GM18499 (cell line): ENCODE data around the gene KITLG.
"Not testable (repeated sequence)": the region's sequence is repeated elsewhere in the genome, so short reads cannot be mapped to it uniquely, and the experiment has no call there.

Experiments
- ATAC-seq: cut with Tn5 transposase; IDR thresholded peaks from one replicate; pipeline ENCODE4 v1.9.1; 2021; ENCODE audit warnings: moderate number of reproducible peaks; ENCODE audit not compliant: insufficient read depth, unreplicated experiment

Gene KITLG, protein sequence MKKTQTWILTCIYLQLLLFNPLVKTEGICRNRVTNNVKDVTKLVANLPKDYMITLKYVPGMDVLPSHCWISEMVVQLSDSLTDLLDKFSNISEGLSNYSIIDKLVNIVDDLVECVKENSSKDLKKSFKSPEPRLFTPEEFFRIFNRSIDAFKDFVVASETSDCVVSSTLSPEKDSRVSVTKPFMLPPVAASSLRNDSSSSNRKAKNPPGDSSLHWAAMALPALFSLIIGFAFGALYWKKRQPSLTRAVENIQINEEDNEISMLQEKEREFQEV

DNA sequence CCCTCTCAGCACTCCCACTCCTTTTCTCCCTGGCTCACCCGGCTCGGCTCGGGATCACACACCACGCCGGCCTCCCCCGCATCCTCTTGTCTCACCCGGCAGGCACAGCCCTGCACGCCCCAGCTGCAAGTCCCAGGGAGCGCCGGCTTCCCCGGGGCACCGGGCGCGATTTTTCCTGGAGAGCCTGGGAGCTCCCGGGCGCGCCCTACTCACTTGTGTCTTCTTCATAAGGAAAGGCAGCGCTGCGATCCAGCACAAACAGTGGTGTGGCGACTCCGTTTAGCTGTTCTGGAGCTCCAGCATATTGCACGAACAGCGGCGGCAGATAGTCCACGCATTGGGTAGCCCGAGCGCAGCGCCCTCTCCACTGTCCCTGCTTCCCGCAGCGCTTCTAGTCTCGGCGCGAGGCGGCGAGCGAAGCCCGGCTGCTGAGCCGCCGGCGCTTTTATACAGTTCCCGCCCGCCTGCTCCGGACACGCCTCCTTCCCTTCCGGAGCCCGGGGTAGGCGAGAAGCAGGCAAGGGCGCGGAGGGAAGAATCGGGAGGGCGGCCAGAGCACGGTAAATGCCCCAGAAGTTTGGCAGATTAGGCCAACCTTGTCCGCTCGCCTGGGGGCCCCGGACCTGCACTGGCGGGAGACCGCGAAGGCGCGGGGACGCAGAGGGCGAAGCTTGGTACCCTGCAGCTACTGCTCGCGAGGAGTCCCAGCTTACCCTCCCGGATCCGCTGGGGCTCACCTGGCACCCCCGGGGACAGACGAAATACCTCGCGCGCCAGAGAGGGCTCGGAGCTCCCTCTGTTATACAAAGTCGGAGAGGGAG is at the start of gene KITLG:
Gene KITLG, minus strand, starts transcription at position 421 of the 821 bp plus-strand sequence. Its CDS starts 193 bp downstream, at position 228.
- ATAC-seq, result no peak

DNA sequence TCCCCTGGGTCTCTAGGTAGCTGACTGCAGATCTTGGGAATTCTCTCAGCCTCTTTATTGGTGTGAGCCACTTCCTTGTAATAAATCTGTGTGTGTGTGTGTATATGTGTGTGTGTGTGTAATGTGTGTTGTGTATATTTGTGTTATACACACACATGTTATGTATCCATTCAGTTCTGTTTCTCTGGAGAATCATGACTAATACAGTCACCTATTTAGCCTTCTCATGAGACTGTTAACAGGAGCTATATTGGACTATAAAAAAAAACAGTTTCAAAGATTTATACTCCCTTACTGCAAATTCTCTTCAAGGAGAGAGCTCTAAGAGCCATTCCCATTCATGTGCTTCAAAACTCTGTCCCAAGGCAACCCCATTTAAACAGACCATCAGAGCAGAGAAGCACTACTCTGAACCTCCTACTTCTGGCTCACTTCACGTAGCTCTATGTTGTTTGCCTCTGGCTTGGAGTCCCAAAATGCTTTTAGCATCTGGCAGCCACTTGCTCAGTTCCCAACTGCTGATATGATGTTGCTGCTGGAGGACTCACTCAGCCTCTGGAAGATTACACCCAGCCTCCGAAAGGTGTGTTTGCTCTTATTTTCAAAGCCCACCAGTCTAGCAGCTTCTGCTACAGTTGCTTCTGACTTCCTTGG is 48.7 kb upstream of the KITLG start:
- no peak for ATAC-seq

DNA sequence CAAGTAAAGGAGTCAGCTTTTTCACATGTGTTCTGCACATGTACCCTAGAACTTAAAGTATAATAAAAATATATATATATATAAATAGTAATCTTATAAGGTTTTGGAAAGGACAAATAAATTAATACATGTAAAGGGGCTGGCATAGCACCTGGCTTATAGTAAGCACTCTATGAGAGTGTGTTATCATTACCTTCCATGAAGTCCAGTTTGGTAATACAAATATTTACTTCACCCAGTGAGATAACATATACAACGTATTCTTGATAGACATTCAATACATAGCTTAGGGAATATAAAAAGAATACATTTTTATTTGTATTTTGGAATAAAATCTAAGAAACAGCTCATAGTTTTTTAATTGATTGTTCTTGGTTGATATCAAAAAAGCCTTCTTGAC is 47.8 kb upstream of the KITLG start:
- not testable (repeated sequence) for ATAC-seq

DNA sequence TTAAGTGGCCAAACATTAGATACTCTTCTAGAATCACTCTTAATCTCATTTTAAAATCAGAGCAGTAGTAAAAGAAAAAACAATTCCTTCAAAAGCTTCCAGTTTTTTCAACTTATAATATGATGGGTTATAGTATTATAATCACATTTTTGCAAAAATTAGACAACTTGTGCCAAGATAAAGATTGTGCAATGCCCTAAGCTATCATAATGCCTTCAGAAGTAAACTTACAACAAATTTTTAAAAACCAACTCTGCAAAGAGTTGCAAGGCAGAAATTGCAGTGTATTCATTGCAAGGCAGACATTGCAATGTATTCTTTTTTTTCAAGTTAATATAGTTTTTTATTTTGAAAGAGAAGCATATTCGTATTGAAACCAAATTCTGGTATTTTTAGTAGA is 47.2 kb upstream of the KITLG start:
- ATAC-seq, result no peak

DNA sequence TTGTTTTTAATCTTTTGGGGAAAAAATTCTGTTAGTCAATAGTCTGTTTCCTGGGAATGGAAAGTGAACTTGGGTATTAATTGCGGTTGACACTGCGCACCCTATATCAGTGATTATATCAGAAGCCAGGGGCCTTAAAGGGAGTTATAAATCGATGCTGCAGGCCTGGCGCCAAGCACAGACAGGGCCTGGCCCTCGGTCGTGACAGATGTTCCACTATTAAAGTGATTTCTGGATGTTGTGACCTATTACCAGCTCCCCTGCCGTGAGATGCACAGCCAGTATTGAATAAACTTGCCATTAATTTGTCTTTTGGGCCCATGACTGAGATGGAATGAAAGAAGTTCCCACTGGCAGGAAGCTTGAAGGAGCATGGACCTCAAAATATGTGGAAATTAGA is 45.1 kb upstream of the KITLG start:
- ATAC-seq, result no peak

DNA sequence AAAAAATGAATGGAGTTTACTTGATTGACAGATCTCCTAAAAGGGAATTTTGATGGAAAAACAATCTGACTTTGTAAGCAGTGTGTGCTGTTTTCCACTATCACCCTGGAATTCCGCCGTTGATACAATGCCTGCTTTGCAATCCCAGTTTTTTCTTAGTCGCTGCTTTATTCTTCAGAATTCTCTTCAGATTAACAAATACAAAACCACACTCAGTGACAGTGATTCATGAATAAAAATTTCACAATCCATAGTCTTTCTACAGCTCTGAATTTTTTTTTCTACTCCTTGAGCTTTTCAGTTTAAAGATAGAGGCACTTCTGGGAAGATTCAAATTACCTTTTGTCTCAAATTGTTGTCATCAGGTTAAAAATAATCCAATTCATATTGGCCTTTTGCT is 44.6 kb upstream of the KITLG start:
- ATAC-seq, result no peak

DNA sequence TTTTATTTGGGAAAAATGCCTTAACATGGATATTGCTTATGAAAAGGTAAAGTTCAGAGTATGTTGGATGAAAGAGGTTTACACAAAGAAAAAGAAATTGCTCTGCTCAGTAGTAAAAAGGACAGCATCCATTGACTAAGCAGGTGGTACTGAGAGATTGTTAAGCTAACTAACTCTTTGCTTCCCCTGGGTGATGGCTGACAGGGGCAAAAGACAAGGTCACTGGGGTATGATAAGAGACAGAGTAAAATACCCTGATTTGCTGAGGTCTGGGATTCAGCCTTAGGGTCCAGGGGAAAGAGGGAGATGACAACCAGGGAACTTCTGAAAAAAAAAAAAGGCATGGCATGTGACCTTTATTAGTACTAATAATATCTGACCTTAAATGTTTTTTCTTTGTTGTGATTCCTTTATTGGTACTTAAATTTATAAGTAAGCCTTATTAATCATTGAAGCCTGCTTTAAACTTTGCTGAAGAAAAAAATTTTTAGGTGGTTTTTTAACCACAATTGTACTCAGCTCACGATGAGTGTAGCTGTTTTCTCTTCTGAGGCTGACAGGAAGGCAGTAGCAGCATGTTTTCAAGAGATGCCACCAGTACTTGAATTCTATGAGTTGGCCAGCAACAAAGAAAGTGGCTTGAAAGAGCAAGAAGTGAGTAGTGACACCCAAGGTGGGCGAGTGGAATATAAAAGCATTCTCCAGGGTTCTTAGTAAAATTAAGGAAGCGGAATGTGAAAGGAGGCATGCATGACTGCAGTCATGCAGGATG is 43.7 kb upstream of the KITLG start:
- ATAC-seq, result no peak

DNA sequence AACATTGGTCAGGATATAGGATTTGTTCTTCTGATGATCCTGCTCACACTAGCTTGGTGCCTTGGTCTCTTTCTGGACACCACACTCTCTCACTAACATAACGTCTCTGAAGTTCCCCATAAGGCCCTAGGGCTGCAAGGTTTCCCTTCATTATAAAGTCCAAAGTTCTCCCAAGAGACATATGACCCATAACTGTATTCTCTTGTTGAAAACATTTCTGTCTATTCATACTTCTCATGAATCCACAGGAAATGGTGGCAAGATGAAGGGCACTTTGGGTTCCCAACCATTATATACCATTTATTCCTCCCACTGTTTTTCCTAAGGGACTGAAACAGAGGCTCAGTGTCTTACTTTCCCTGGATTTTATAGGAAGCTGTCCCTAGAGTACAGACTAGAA is 37.1 kb upstream of the KITLG start:
- no peak for ATAC-seq

DNA sequence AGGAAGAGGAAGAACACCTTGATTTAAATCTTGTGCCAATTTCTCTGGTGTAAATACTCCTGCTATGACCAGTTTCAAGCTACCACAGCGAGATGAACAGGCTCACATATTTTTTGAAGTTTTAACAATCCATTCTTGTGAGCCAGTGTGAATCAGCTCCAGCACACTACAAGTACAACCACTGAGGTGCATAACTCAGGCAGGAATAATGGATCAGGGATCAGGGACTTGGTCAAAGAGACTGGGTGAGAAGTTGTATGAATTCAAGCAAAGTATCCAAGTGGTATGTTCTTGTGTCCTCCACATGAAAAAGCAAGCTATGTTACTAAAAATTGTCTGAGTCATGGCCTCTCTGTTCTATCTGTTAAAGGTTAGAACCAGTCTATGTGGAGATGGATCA is 35.2 kb upstream of the KITLG start:
- ATAC-seq, result no peak

DNA sequence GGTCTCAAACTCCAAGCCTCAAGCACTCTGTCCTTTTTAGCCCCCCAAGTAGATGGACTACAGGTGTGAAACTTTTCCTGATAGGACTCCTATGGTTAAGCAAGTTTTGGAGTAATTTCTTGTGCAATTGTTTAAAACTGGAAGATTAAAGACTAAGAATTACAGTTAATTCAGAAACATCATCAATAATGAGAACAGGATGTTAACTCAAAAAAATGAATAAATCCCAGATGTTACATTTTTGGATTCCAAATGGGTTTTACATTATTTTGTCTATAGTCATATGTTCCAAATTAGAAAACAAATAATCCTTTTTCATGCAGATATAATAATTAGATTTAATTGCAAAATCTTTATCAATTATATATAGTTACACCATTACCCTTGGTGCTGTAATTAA is 24.4 kb upstream of the KITLG start:
- ATAC-seq, result no peak

DNA sequence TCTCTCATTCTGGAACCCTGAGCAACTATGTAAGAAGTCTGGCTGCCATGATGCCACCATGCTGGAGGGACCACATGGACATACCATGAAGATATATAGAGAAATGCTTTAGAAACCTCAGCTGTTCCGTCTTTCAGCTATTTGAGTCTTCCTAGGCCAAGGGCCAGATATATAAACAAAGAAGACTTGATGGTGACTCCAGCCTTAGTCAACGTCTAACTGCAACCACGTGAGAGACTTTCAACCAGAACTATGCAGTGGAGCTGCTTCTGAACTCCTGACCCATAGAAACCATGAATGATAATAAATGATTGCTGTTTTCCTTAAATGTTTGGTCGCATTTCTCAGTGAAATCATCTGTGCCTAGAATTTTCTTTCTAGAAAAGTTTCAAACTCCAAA is 20.0 kb upstream of the KITLG start:
- ATAC-seq, result no peak

DNA sequence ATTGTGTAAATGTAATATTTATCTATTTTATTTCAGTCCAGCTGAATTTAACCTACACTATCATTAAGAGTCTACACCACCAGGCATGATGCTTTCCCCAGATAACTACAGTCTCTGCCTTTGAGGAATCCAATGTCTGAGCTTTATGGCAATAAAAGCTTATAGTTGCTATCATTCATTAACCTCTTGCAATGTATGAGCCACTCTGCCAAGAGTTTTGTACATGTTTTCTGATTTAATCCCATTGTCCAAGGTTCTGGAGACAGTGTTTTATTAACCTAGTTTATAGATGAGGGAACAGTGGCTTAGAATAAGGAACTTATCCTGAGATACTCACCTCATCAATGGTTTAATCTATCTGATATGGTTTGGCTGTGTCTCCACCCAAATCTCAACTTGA is 17.1 kb upstream of the KITLG start:
- ATAC-seq, result no peak

DNA sequence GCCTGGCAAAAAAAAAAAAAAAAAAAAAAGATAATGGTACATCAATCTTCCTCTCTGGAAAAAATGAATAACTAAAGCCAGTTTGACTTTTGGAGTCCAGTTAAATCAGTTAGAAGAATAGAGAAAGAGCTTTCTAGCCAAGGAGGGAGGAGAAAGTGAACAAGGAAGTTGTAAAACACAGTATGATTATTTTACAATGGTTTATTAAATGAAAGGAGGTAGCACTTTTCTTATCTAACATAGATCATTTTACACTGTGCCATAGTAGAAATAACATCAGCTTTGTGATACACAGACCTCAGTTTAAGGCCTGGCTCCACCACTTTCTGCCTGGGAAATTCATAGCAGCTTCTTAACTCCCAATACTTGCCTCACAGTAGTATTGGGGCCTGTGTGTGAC is 15.4 kb upstream of the KITLG start:
- no peak for ATAC-seq

DNA sequence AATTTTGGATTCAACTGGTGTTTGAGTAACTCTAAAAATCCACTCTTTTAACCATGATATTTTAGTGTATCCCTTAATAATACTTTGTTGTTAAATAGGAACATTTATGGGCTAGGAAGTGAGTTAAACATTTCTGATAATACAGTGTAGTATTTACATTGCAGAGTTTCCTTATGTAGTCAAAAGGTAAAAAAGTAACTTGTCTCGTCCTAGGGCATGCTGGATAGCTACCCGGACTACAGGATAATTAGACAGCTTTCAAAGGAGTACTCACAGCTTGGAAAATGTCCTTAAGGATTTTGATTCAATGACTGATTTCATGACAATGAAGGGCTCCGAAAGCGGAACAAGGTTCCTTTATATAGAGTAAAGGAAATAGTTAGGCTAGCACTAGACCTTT is 14.5 kb upstream of the KITLG start:
- no peak for ATAC-seq

DNA sequence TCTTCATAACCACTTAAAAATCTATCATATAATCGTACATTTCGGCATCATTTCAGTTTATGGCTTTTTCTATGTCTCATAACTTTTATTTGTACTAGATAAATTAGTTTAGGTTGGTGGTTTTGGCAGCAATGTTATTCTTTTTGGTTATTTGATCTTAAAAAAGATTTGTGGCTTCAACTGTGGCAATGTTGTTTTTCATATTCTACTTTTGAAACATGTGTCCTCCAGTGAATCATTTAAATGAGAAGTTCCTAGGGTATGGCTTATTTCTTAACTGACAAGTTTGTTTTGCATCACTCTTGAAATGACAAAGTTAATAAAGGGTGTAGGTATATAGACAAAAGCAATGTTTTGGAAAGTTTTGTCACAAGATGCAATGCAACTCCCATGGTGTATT is 11.1 kb upstream of the KITLG start:
- no peak for ATAC-seq

DNA sequence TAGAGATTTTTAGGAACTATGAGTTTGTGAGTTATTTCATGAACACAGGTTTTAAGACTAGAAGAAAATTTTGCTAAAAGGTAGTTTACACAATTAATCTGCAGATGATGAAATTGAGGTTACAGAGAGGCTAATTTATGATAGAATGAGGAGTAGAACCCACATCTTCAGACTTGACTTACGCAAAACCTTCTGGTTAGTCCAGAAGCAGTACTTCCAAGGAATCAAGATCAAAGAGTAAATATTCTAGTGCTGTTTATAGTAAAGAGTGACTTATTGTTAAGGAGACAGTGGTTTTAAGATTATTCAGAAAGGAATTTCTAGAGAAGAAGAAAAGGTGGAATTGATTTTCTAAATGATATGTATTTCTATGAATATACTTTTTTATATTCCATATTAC is 10.6 kb upstream of the KITLG start:
- ATAC-seq, result no peak

DNA sequence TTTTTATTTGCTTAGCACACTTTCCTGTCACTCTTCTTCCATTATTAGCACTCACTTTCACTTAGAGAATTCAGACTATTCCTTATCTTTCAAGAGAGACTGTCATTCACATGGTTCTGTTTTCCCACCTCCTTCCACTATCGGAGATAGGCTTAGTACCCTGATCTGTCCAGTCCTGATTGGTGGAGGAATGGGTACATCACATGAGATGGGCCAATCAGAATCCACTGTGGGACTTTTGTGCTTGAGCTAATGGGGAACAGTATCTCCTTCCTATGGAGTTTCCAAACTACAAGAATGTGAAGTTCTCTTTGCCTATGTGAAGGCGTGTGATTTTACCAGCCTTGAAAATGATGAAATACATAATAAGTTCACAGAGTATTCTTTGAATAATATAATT is 4.8 kb upstream of the KITLG start:
- ATAC-seq, result no peak

DNA sequence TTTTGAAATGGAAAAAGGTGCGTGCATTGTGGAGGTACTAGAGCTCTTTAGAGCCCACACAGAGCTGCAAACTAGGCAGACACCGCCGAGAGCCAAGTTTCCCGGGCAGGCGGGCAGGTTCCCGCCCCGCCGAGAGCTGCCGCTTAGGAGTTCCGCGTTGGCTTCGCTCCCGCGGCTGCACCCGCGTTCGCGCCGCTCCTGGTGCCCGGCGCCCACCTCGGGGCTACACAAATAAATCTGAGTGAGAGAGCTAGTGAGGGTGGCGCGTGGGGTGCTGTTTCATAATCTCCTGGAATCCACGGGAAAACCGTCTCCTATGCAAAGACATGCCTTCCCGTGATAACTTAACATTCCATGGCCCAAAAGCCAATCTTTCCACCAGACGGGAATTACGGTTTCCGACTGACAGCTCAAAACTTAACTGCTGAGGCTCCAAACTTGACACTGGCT is 645 bp downstream of the KITLG start:
- no peak for ATAC-seq

DNA sequence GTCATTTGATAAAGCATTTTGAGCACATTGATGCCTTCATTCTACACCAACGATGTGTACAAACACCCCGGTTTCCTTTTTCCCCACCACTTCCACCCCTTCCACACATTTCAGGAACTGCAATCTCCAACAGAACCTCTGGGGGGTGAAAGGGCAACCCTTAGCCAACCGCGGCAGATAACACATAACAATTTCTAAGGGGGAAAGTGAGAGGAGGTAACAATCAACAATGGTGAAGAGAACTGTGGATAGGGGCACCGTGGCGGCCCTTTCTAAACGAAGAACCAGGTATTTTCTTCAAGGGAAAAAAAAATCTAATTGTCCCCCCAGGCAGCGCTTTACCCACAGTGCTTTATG is 1.1 kb downstream of the KITLG start:
- ATAC-seq, result no peak

DNA sequence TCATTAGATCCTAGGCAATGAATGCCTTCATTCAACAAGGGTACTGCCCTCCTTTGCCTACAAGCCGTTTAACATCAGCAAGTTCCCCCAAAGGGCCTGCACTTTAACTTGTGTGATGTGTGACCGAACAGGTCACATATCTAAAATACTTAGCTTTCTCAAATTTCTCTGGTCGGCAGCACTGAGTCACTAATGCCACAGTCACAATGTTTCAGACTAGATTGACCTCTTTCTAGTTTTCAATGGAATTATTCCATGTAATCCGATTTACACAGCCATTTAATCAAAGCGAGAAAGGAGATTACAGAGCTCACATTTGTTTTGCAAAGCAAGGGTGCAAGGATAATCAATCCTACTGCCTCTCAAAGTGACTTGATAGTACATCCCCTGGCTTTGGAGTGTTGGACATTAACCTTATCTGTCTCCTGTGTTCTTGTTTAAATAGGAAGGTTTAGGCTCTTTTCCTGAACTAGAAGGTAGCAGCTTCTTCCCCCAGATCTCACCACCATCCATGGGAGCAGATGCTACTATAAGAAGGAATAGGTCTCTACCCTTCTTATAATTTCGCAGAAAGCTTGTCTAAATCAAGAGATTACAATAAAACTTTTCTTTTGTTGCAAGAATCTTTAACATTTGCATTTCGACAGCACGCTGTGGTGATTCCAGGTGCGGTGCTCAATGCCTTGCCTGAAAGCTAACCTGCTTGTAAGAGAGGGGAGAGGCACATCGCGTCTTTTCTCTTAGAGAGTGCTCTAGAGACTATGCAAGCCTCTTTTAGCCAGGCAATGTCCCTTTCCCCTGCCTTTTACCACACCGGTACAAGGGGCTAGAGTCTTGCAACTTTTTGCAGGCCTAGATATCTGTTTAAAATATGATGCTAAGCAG is 1.8 kb downstream of the KITLG start:
- no peak for ATAC-seq
